Measurements from ENCODE around the gene DNMBP. TPM values are rescaled to one million over a fixed set of nuclear protein-coding genes. Genes with fewer than 3 reads are reported as not detected.

Gene DNMBP
- total RNA-seq, 1 experiment from 2014 or later = 19.7 TPM

DNA sequence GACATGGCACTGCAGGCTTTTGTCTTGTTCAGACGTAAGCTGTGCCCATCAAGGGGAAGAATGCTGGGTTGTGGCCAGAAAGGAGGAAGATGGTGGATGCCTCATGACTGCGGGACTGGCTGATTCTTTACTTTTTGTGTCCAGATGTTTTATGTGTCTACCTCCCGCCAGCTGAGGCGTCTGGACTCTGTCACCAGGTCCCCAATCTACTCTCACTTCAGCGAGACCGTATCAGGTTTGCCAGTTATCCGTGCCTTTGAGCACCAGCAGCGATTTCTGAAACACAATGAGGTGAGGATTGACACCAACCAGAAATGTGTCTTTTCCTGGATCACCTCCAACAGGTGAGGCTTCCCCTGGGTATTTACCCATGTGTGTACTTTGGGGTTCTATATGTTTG, 173.8 kb downstream of the DNMBP start (continued):
- TF ChIP-seq IRF1 (CRISPR knock-in tag; IDR thresholded peaks at IDR 0.05) = no peak

GRCh38 chr10:99834410-99834809, 175.3 kb downstream of the DNMBP start:
- DNase-seq (ENCODE audit: low spot score) (no peak), ATAC-seq (no peak)
- H3K27me3 Mint-ChIP-seq (ENCODE audit: low read depth) = no peaks in the 10 kb centered on the region; the same call in 1 of the 2 replicates
- no peaks in the 10 kb centered on the region for H3K4me1 Mint-ChIP-seq
- no peak overlapping the region for H3K4me3 Mint-ChIP-seq
- TF ChIP-seq FOXK1 (CRISPR knock-in tag; IDR thresholded peaks at IDR 0.05) = no peak
- peaks cover 6% of the 10 kb centered on the region for H3K36me3 Mint-ChIP-seq
- H3K9me3 Mint-ChIP-seq = peaks cover 17% of the 10 kb centered on the region
- ChIA-PET CTCF (no interaction called here), POLR2A (no interaction called here)
- no peak overlapping the region for H3K27ac Mint-ChIP-seq

GRCh38 chr10:99832439-99832838, 177.3 kb downstream of the DNMBP start:
- Mint-ChIP-seq H3K36me3 (peaks cover 6% of the 10 kb centered on the region), H3K27me3 (ENCODE audit: low read depth) (no peaks in the 10 kb centered on the region; the same call in 1 of the 2 replicates), H3K27ac (no peak overlapping the region), H3K9me3 (peaks cover 26% of the 10 kb centered on the region), H3K4me1 (no peaks in the 10 kb centered on the region), H3K4me3 (no peak overlapping the region)
- DNase-seq (ENCODE audit: low spot score) (no peak), ATAC-seq (no peak)
- no peak for TF ChIP-seq ZNF416 (CRISPR knock-in tag; IDR thresholded peaks at IDR 0.05)
- TF ChIP-seq MAX (CRISPR knock-in tag; IDR thresholded peaks at IDR 0.05) = no peak
- POLR2A ChIA-PET = no interaction called here
- CTCF ChIA-PET = no interaction called here

DNA sequence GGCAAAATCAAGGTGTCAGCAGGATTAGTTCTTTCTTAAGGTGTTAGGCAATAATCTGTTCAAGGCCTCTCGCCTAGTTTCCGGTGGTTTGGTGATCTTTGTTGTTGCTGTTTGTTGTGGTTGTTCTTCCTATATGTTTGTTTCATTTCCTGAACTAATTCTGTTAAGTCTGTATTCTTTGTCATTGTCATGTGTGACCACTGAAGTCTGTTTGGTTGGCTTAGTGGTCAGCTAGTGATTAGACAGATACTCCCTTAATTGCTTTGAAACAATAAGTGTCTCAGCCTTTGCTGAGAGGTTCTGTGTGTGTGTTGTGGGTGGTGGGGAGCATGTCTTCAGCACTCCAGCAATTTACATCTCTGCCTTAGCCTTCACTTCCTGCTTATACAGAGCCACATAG, 181.3 kb downstream of the DNMBP start:
- TF ChIP-seq NR3C1 (CRISPR knock-in tag; conservative IDR thresholded peaks at IDR 0.05; ENCODE audit: low read depth) (no peak), SOX15 (CRISPR knock-in tag; IDR thresholded peaks at IDR 0.05) (no peak), AR (CRISPR knock-in tag; IDR thresholded peaks at IDR 0.05) (no peak), MXD4 (CRISPR knock-in tag; IDR thresholded peaks at IDR 0.05; ENCODE audit: borderline replicate concordance) (no peak)
- TF ChIP-seq, protein P1, sequence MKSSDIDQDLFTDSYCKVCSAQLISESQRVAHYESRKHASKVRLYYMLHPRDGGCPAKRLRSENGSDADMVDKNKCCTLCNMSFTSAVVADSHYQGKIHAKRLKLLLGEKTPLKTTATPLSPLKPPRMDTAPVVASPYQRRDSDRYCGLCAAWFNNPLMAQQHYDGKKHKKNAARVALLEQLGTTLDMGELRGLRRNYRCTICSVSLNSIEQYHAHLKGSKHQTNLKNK (CRISPR knock-in tag; IDR thresholded peaks at IDR 0.05) = no peak
- POLR2A ChIA-PET = no interaction called here
- CTCF ChIA-PET = interaction anchor here (0.9 to 1.4 kb wide), 2 partner anchors 76 to 181 kb away, joined by 3 to 4 read pairs; partner anchors contain the start of gene DNMBP
- Mint-ChIP-seq H3K9me3 (peaks cover 16% of the 10 kb centered on the region), H3K4me1 (no peaks in the 10 kb centered on the region), H3K4me3 (no peak overlapping the region), H3K27me3 (ENCODE audit: low read depth) (no peaks in the 10 kb centered on the region; the same call in 1 of the 2 replicates), H3K27ac (no peak overlapping the region), H3K36me3 (no peaks in the 10 kb centered on the region)
- ATAC-seq (no peak), DNase-seq (ENCODE audit: low spot score) (no peak)

GRCh38 chr10:99827936-99828335, 181.8 kb downstream of the DNMBP start:
- Mint-ChIP-seq H3K4me1 (no peaks in the 10 kb centered on the region), H3K4me3 (no peak overlapping the region), H3K36me3 (no peaks in the 10 kb centered on the region), H3K27me3 (ENCODE audit: low read depth) (no peaks in the 10 kb centered on the region; the same call in 1 of the 2 replicates), H3K9me3 (peaks cover 16% of the 10 kb centered on the region), H3K27ac (no peak overlapping the region)
- ATAC-seq = no peak
- ChIA-PET POLR2A (no interaction called here), CTCF (interaction anchor here (0.9 to 1.7 kb wide), 4 partner anchors 18 to 181 kb away, joined by 3 to 7 read pairs (median 4); partner anchors contain the start of gene DNMBP)
- DNase-seq (ENCODE audit: low spot score) = no peak
- no peak for TF ChIP-seq JUN (CRISPR knock-in tag; IDR thresholded peaks at IDR 0.05)
- TF ChIP-seq ERG (CRISPR knock-in tag; IDR thresholded peaks at IDR 0.05) = no peak
- no peak for TF ChIP-seq IRF1 (CRISPR knock-in tag; IDR thresholded peaks at IDR 0.05)
- no peak for TF ChIP-seq ZNF232 (CRISPR knock-in tag; IDR thresholded peaks at IDR 0.05)
- TF ChIP-seq NR1H2 (CRISPR knock-in tag; IDR thresholded peaks at IDR 0.05) = no peak
- no peak for TF ChIP-seq ESRRA (CRISPR knock-in tag; IDR thresholded peaks at IDR 0.05; ENCODE audit: borderline replicate concordance)
- no peak for TF ChIP-seq ZNF263 (CRISPR knock-in tag; IDR thresholded peaks at IDR 0.05; ENCODE audit: low read depth)
- no peak for TF ChIP-seq ZNF121 (CRISPR knock-in tag; IDR thresholded peaks at IDR 0.05)
- TF ChIP-seq TEAD4 (CRISPR knock-in tag; IDR thresholded peaks at IDR 0.05) = no peak
- no peak for TF ChIP-seq ZNF396 (CRISPR knock-in tag; IDR thresholded peaks at IDR 0.05; ENCODE audit: borderline replicate concordance)
- no peak for TF ChIP-seq KAT7 (CRISPR knock-in tag; IDR thresholded peaks at IDR 0.05; ENCODE audit: borderline replicate concordance)
- TF ChIP-seq SMAD3 (CRISPR knock-in tag; IDR thresholded peaks at IDR 0.05; ENCODE audit: borderline replicate concordance) = no peak
- no peak for TF ChIP-seq PREB (CRISPR knock-in tag; IDR thresholded peaks at IDR 0.05; ENCODE audit: borderline replicate concordance)
- TF ChIP-seq TEAD1 (CRISPR knock-in tag; IDR thresholded peaks at IDR 0.05) = no peak
